HCEC 1CT (cell line): ENCODE data around the gene FCHSD2.
"Not testable (repeated sequence)": the region's sequence is repeated elsewhere in the genome, so short reads cannot be mapped to it uniquely, and the experiment has no call there.

Experiments used
- DNase-seq: peaks from one replicate; pipeline ENCODE4 v3.0.0-alpha.2; 2017

The FCHSD2 gene

GRCh38 chr11:72918851-72919250 is 223.3 kb downstream of the FCHSD2 start:
- no peak for DNase-seq

GRCh38 chr11:72912253-72912652 is 229.9 kb downstream of the FCHSD2 start:
- DNase-seq = no peak

- not testable (repeated sequence) for DNase-seq
These were observed 232.3 kb downstream of the FCHSD2 start for GRCh38 chr11:72909558-72910388.

GRCh38 chr11:72908032-72908676 is 234.0 kb downstream of the FCHSD2 start:
- DNase-seq = no peak

GRCh38 chr11:72904016-72904415 is 238.1 kb downstream of the FCHSD2 start:
- DNase-seq = no peak

GRCh38 chr11:72901374-72901773 is 240.7 kb downstream of the FCHSD2 start:
- DNase-seq = no peak

- no peak for DNase-seq
These were observed 242.1 kb downstream of the FCHSD2 start for GRCh38 chr11:72900013-72900412.

GRCh38 chr11:72899238-72899637 is 242.9 kb downstream of the FCHSD2 start:
- no peak for DNase-seq

GRCh38 chr11:72897506-72897905 is 244.6 kb downstream of the FCHSD2 start:
- DNase-seq = no peak

GRCh38 chr11:72896431-72896830 is 245.7 kb downstream of the FCHSD2 start:
- no peak for DNase-seq

GRCh38 chr11:72890881-72891280 is 251.2 kb downstream of the FCHSD2 start:
- DNase-seq = no peak

- DNase-seq = no peak
These were observed 255.5 kb downstream of the FCHSD2 start for GRCh38 chr11:72886619-72887018.

GRCh38 chr11:72885749-72886609 is 256.1 kb downstream of the FCHSD2 start:
- DNase-seq = no peak

- DNase-seq = no peak
These were observed 266.0 kb downstream of the FCHSD2 start for GRCh38 chr11:72876147-72876546.

- DNase-seq = no peak
These were observed 266.4 kb downstream of the FCHSD2 start for GRCh38 chr11:72875736-72876135.

- DNase-seq = no peak
These were observed 270.1 kb downstream of the FCHSD2 start for GRCh38 chr11:72872012-72872411.

GRCh38 chr11:72871119-72871518 is 271.0 kb downstream of the FCHSD2 start:
- DNase-seq = no peak

- DNase-seq = no peak
These were observed 272.3 kb downstream of the FCHSD2 start for GRCh38 chr11:72869831-72870230.

- no peak for DNase-seq
These were observed 274.1 kb downstream of the FCHSD2 start for GRCh38 chr11:72867970-72868369.

GRCh38 chr11:72864702-72865655 is 277.1 kb downstream of the FCHSD2 start:
- peak; percentile 59 for DNase-seq

GRCh38 chr11:72863916-72864315 is 278.2 kb downstream of the FCHSD2 start:
- no peak for DNase-seq

- no peak for DNase-seq
These were observed 279.0 kb downstream of the FCHSD2 start for GRCh38 chr11:72863091-72863490.
